Stimulated activated CD4-positive, alpha-beta T cell treated with anti-CD3 and anti-CD28 coated beads, TNF-alpha, amount 100 ng/mL, for 1 hour (primary cell): ENCODE results near the gene VSIG4.

Source experiments
- DNase-seq, 3 donors: peaks; one replicate each; pipeline ENCODE4 v3.0.0-alpha.2; 2020; ENCODE audit warnings: low read depth in 3 of 3, low spot score in 1 of 3

VSIG4 gene

GRCh38 chrX:66024092-66024467 is 15.8 kb downstream of the VSIG4 start:
- DNase-seq = no peak

DNA sequence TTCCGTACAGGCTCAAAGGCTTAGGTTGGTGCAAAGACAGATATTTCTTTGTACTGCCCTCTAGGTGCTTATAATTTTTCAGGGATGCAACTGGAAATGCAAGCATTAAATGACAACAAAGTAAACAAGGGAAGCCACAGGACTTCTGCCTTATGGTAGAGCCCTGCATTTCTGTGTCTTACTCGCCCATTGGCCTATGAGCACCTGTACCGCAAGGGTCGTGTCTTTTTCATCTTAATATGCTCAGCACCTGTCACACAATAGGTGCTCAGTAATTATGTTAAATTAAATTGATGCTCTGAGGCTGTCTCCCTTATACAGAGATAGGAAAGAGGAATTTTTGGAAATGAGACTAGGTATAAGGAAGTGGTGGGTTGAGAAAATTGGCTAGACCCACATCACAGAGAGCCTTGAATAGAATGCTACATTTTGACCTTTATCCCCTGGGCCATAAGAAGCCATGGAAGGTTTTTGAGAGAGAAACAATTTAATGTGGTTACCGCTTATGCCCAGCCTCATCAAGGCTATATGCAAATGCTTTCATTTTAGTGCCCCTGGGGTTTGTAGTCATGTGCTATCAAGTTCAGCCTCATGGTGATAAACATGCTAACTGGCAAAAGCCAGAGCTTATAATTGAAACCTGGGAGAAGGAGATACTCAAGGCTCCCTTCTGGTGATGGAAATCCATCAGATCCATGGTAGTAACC is 16.3 kb downstream of the VSIG4 start:
- DNase-seq = no peak

GRCh38 chrX:66022632-66023384 is 17.1 kb downstream of the VSIG4 start:
- no peak for DNase-seq

- DNase-seq = no peak
Observed at GRCh38 chrX:66021765-66022631, 17.9 kb downstream of the VSIG4 start.

- DNase-seq = no peak
Observed at GRCh38 chrX:66021401-66021764, 18.5 kb downstream of the VSIG4 start.

DNA sequence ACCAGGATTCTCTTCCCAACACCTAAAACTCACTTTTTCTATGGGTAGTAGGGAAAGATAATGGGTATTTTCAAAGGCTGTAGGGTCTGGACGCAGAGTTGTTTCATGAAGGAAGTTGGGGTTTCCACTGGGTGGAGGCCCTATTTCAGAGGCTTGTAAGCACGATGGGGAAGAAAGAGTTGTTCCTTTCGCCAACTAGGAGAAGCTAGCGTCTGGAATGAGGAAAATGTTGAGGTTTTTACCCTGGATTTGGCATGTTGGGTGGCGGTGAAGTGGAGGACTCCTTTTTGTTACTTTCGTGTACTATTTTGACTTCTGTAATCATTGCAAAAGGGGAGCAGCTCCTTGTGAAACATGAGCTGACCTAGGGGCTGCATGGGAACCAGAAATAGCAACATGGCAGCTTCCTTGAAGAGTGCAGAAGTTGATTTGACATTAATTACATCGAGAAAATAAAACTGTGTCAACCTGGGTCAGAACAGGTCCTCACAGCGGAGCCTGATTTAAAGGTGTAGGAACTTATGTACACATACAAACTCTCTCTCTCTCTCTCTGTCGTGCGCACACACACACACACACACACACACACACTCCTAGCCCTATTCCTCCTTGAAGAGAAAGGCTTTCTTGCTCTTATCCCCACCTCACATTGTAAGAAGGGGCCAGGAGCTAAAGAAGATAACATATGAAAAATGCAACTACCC is 19.1 kb downstream of the VSIG4 start:
- DNase-seq = no peak

- DNase-seq = no peak
Observed at GRCh38 chrX:66019974-66020373, 19.9 kb downstream of the VSIG4 start.

DNA sequence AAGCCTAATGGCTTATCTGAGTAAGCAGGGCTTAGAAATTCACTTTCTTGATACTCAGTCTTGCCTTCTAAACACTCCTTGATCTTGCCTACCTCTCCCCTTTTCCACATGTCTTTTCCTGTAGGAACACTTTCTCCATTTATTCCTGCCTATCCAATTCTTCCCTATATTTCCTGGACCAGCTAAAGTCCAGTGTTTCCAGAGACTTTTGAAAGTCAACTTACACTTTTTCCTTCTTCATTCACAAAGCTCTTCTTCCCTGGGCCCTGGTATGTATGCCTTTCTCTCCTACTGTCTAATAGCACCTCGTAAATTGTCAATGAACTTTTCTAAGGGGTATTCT is 20.6 kb downstream of the VSIG4 start:
- DNase-seq = no peak

GRCh38 chrX:66018585-66019309 is 21.1 kb downstream of the VSIG4 start:
- no peak for DNase-seq

DNA sequence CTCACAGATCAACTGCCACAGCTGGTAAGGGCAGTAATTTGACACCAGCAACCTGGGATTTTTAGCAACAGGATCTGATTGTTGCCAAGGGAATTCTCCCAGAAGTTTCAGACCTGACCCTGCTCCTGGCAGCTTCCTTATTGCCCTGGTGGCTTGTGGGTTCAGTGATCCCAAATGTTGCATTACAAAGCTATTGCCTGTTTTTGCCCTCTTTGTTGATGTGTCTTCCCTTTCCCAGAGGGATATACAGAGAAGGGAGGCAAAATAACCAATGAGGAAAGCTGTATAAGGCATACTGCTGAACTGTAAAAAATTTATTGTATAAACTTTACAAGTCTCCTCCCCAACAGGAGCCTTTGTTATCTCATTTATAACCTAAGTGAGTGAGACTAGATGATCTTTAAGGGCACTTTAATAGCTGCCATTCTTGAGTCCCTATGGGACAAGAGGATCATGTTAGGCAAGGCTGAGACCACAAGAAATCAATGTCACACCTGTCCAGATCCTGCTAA is 22.2 kb downstream of the VSIG4 start:
- no peak for DNase-seq

- no peak for DNase-seq
Observed at GRCh38 chrX:66016905-66017658, 22.8 kb downstream of the VSIG4 start.

DNA sequence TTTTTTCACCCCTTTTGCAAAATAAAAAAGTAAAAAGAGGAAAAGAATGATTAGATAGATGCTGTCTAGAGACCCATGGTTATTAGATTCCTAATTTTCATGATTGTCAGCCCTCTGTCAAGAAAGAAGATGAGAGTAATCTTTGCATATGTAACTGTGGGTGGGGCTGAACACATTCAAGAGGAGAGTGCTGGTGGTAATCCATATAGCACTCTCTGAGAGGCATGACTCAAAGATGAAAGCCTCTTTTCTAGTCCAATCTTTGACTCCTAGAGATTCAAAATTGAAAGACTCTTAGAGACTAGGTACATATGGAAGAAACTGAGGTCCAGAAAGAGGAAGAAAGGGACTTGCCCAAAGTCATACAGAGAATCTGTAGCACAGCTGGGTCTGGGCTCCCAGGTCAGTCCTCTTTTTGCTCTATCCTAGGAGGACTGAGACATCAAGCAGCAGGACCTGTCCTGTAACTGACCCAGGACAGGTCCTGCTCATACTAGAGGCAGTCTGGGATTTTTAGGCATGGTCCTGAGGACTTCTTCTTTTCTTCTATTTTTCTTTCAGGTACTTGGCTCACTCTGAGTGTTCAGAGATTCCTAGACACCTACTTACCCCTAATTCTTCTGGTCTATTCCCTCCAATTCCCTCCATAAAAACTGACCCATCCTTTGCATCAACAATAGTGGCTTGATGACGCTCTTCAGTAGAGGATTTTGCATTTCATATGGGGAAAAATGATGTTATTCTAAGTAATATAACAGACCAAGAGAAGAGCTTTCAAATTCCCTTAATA is 23.8 kb downstream of the VSIG4 start:
- no peak for DNase-seq

GRCh38 chrX:66015152-66015831 is 24.6 kb downstream of the VSIG4 start:
- no peak for DNase-seq

- no peak for DNase-seq
Observed at GRCh38 chrX:66014556-66014955, 25.3 kb downstream of the VSIG4 start.

- no peak for DNase-seq
Observed at GRCh38 chrX:66014084-66014483, 25.8 kb downstream of the VSIG4 start.

- DNase-seq = no peak
Observed at GRCh38 chrX:66013194-66013816, 26.6 kb downstream of the VSIG4 start.

GRCh38 chrX:66012094-66012534 is 27.8 kb downstream of the VSIG4 start:
- no peak for DNase-seq
